SK-N-SH (cell line): ENCODE results near the gene PLEKHF1. TPM values are rescaled to one million over a fixed set of nuclear protein-coding genes. Genes with fewer than 3 reads are reported as not detected.
A peak's percentile ranks its signal among the peaks of the same experiment; 100 is the strongest.

Experiments
- CTCF ChIA-PET: fragments of 300-600, 350-600 bp; formaldehyde crosslinking; extraction: SDS; loops from one replicate; lab custom pipeline; 2021; lab: Yijun Ruan, JAX
- POLR2A ChIA-PET: fragments of 350-600 bp; sonication (Branson Sonifier 250); formaldehyde crosslinking; extraction: SDS; loops from one replicate; lab custom pipeline; 2020; ENCODE audit warnings: antibody characterized with exemption, inconsistent platforms; lab: Yijun Ruan, JAX
- DNase-seq: peaks from one replicate; pipeline ENCODE4 v3.0.0; 2012
- H2AFZ ChIP-seq: fragments of 200-600 bp; sonication (generic); 2 replicates; pipeline ENCODE4 v1.8.1; 2016; ENCODE audit warnings: antibody characterized with exemption, mild to moderate bottlenecking, low read depth
- H3F3A ChIP-seq: fragments of 200-600 bp; sonication (generic); replicated peaks from 2 replicates; pipeline ENCODE3; 2016; ENCODE audit warnings: antibody characterized with exemption, mild to moderate bottlenecking; ENCODE audit not compliant: insufficient read depth
- H3K27ac ChIP-seq, 2 experiments: fragments of 200-500 bp in 1 of 2; fragments of 200-600 bp in 1 of 2; sonication (Bioruptor generic) in 1 of 2; sonication (generic), shearing (Covaris generic) in 1 of 2; 2 replicates each; pipeline versions ENCODE4 v1.5.1 to v1.6.1; 2014 to 2016; ENCODE audit warnings: low read depth in 2 of 2, inconsistent platforms in 1 of 2, low read length in 1 of 2, mild to moderate bottlenecking in 1 of 2, mixed read lengths in 1 of 2
- H3K27me3 ChIP-seq: fragments of 200-600 bp; sonication (generic), shearing (Covaris generic); 2 replicates; pipeline ENCODE4 v1.6.1; 2016; ENCODE audit warnings: mixed run types; ENCODE audit not compliant: insufficient read depth
- H3K36me3 ChIP-seq, 2 experiments: fragments of 200-500 bp in 1 of 2; fragments of 200-600 bp in 1 of 2; sonication (Bioruptor generic) in 1 of 2; sonication (generic) in 1 of 2; replicated peaks in 1 of 2; 2 replicates each; pipeline versions ENCODE3 to v1.5.1; 2014 to 2016; ENCODE audit warnings: low read length in 1 of 2, mild to moderate bottlenecking in 1 of 2; ENCODE audit not compliant: insufficient read depth in 2 of 2, control insufficient read depth in 1 of 2
- H3K4me1 ChIP-seq, 2 experiments: fragments of 200-500 bp in 1 of 2; fragments of 200-600 bp in 1 of 2; sonication (Bioruptor generic) in 1 of 2; sonication (generic), shearing (Covaris generic) in 1 of 2; 2 replicates each; pipeline versions ENCODE4 v1.5.1 to v1.6.1; 2014 to 2016; ENCODE audit warnings: low read depth in 1 of 2, low read length in 1 of 2, mixed run types in 1 of 2; ENCODE audit not compliant: insufficient read depth in 2 of 2, control insufficient read depth in 1 of 2
- H3K4me2 ChIP-seq: fragments of 200-600 bp; sonication (generic), shearing (Covaris generic); 2 replicates; pipeline ENCODE4 v1.6.1; 2017; ENCODE audit warnings: mixed run types
- H3K4me3 ChIP-seq, 2 experiments: fragments of 200-500 bp in 1 of 2; fragments of 200-600 bp in 1 of 2; sonication (Bioruptor generic) in 1 of 2; sonication (generic), shearing (Covaris generic) in 1 of 2; 2 replicates each; pipeline versions ENCODE4 v1.5.1 to v1.8.1; 2014 to 2016; ENCODE audit warnings: low read depth in 2 of 2, inconsistent platforms in 1 of 2, low read length in 1 of 2, mild to moderate bottlenecking in 1 of 2, mixed read lengths in 1 of 2, moderate library complexity in 1 of 2
- H3K79me2 ChIP-seq: fragments of 200-600 bp; sonication (generic); 2 replicates; pipeline ENCODE4 v1.8.1; 2017; ENCODE audit warnings: mild to moderate bottlenecking; ENCODE audit not compliant: insufficient read depth
- H3K9ac ChIP-seq: fragments of 200-600 bp; sonication (generic); 2 replicates; pipeline ENCODE4 v1.6.1; 2017; ENCODE audit warnings: mixed run types
- H3K9me2 ChIP-seq: fragments of 200-600 bp; sonication (generic); 2 replicates; pipeline ENCODE4 v1.6.1; 2017; ENCODE audit warnings: mixed run types
- H3K9me3 ChIP-seq: fragments of 200-600 bp; sonication (generic); 2 replicates; pipeline ENCODE4 v1.6.1; 2017; ENCODE audit warnings: mixed run types, mild to moderate bottlenecking, moderate library complexity
- H4K20me1 ChIP-seq: fragments of 200-600 bp; sonication (generic); 2 replicates; pipeline ENCODE4 v1.6.1; 2017; ENCODE audit warnings: mild to moderate bottlenecking, mixed run types; ENCODE audit not compliant: insufficient read depth
- CTCF ChIP-seq: fragments of 200-600 bp; sonication (generic); IDR thresholded peaks from 2 replicates; pipeline ENCODE4 v1.6.1; 2017; ENCODE audit warnings: antibody characterized with exemption, mild to moderate bottlenecking, moderate library complexity
- ELF1 ChIP-seq: IDR thresholded peaks from 2 replicates; pipeline ENCODE4 v1.4.0; 2012
- EP300 ChIP-seq, 2 experiments: IDR thresholded peaks; 2 replicates each; pipeline versions ENCODE4 v1.4.0 to v1.6.1; 2012; ENCODE audit warnings: borderline replicate concordance in 1 of 2, low read depth in 1 of 2, low read length in 1 of 2
- EZH2phosphoT487 ChIP-seq: fragments of 200-600 bp; sonication (generic); IDR thresholded peaks from 2 replicates; pipeline ENCODE4 v1.6.1; 2017; ENCODE audit warnings: low read depth, mixed run types, mild to moderate bottlenecking, antibody characterized with exemption, moderate library complexity, borderline replicate concordance
- FOXM1 ChIP-seq: IDR thresholded peaks from 2 replicates; pipeline ENCODE4 v1.4.0; 2012; ENCODE audit warnings: low read depth, mild to moderate bottlenecking
- GABPA ChIP-seq: IDR thresholded peaks from 2 replicates; pipeline ENCODE4 v1.4.0; 2012; ENCODE audit warnings: low read depth, mild to moderate bottlenecking
- MEF2A ChIP-seq: IDR thresholded peaks from 2 replicates; pipeline ENCODE4 v1.4.0; 2012; ENCODE audit warnings: low read depth, borderline replicate concordance
- MXI1 ChIP-seq: IDR thresholded peaks from 2 replicates; pipeline ENCODE4 v1.6.1; 2012; ENCODE audit warnings: mild to moderate bottlenecking, low read depth, low read length, improper control_type of control experiment
- NFIC ChIP-seq: IDR thresholded peaks from 2 replicates; pipeline ENCODE4 v1.4.0; 2012; ENCODE audit warnings: borderline replicate concordance
- NRF1 ChIP-seq: IDR thresholded peaks from 2 replicates; pipeline ENCODE4 v1.6.1; 2012; ENCODE audit warnings: low read depth, mild to moderate bottlenecking, low read length
- SMC3 ChIP-seq: IDR thresholded peaks from 2 replicates; pipeline ENCODE4 v1.6.1; 2012; ENCODE audit warnings: low read depth, low read length, improper control_type of control experiment
- TCF12 ChIP-seq: IDR thresholded peaks from 2 replicates; pipeline ENCODE4 v1.4.0; 2012
- YY1 ChIP-seq: IDR thresholded peaks from 2 replicates; pipeline ENCODE4 v1.4.0; 2012; ENCODE audit warnings: low read depth, mild to moderate bottlenecking
- WGBS: methylation state at CpG from one replicate; pipeline ENCODE4 v1.1.6; 2017; ENCODE audit warnings: low lambda C conversion rate; 5-methylcytosine and 5-hydroxymethylcytosine counted together
- polyA plus RNA-seq, 3 experiments: library from polyadenylated mRNA; depleted of rRNA; stranded (reverse); fragments of >200 nt; gene quantifications; 2 replicates each; pipeline ENCODE4 v1.2.3, GENCODE V29; 2012
- TF ChIP-seq, protein P1 (sequence below): IDR thresholded peaks from 2 replicates; pipeline ENCODE4; 2012

PLEKHF1 gene
- polyA plus RNA-seq, 1 of the 3 experiments (the other 2 are of a cell fraction) = 3.9 TPM

- H3K4me1 ChIP-seq = peaks cover 5 to 11% of the 10 kb centered on the region in 2 experiments; a peak in 2 of 4 replicates
- ChIA-PET POLR2A (no interaction called here), CTCF (interaction anchor here (1.6 to 3.2 kb wide), 4 partner anchors 23 to 200 kb away, joined by 3 to 11 read pairs (median 8); no protein-coding TSS in a partner anchor)
- H3K27ac ChIP-seq = no peak overlapping the region
- H3K36me3 ChIP-seq = peaks cover 0 to 10% of the 10 kb centered on the region in 2 experiments
- H3K27me3 ChIP-seq = no peaks in the 10 kb centered on the region
- no peaks in the 10 kb centered on the region for H3K9me2 ChIP-seq
- no peaks in the 10 kb centered on the region for H3K9me3 ChIP-seq
- H3K4me3 ChIP-seq = no peak overlapping the region
- no peak for TF ChIP-seq FOXM1
- TF ChIP-seq NFIC = peak; percentile 54
- no peak overlapping the region for H3K9ac ChIP-seq
- H3K79me2 ChIP-seq = peaks cover 4% of the 10 kb centered on the region; the same call in 1 of the 2 replicates
- H3F3A ChIP-seq = no peaks in the 10 kb centered on the region
- no peak for DNase-seq
- no peak overlapping the region for H2AFZ ChIP-seq
- 81% methylated on average over 11 of the region's 12 CpGs for WGBS
- no peaks in the 10 kb centered on the region for H4K20me1 ChIP-seq
- no peak overlapping the region for H3K4me2 ChIP-seq
Observed at GRCh38 chr19:29671393-29672160, 6.3 kb downstream of the PLEKHF1 start.

- Histone ChIP-seq H3F3A (no peaks in the 10 kb centered on the region), H3K36me3 (peaks cover 0 to 10% of the 10 kb centered on the region in 2 experiments), H4K20me1 (no peaks in the 10 kb centered on the region), H3K9ac (no peak overlapping the region), H3K9me3 (no peaks in the 10 kb centered on the region), H3K4me1 (peaks cover 0 to 3% of the 10 kb centered on the region in 2 experiments; a peak in 1 of 4 replicates), H3K27ac (no peak overlapping the region), H3K9me2 (no peaks in the 10 kb centered on the region), H2AFZ (no peak overlapping the region), H3K79me2 (no peaks in the 10 kb centered on the region), H3K4me2 (no peak overlapping the region), H3K27me3 (no peaks in the 10 kb centered on the region), H3K4me3 (no peak overlapping the region)
- POLR2A ChIA-PET = no interaction called here
- WGBS = 90% methylated on average over 8 of the region's 8 CpGs
- CTCF ChIA-PET = interaction anchor here (0.7 to 3.2 kb wide), 5 partner anchors 8 to 199 kb away, joined by 3 to 11 read pairs (median 6); no protein-coding TSS in a partner anchor
- TF ChIP-seq CTCF = no peak
- TF ChIP-seq YY1 = no peak
- no peak for TF ChIP-seq MEF2A
- no peak for TF ChIP-seq EP300 (IDR thresholded peaks at IDR 0.05; ENCODE audit: borderline replicate concordance in 1 of 2, low read depth in 1 of 2, low read length in 1 of 2)
- no peak for TF ChIP-seq EZH2phosphoT487
- TF ChIP-seq TCF12 = no peak
- TF ChIP-seq SMC3 = no peak
- TF ChIP-seq NRF1 = no peak
- no peak for TF ChIP-seq MXI1
- TF ChIP-seq ELF1 = no peak
- TF ChIP-seq, protein P1, sequence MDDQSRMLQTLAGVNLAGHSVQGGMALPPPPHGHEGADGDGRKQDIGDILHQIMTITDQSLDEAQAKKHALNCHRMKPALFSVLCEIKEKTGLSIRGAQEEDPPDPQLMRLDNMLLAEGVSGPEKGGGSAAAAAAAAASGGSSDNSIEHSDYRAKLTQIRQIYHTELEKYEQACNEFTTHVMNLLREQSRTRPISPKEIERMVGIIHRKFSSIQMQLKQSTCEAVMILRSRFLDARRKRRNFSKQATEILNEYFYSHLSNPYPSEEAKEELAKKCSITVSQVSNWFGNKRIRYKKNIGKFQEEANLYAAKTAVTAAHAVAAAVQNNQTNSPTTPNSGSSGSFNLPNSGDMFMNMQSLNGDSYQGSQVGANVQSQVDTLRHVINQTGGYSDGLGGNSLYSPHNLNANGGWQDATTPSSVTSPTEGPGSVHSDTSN = no peak
- TF ChIP-seq GABPA = no peak
- DNase-seq = no peak
Observed at GRCh38 chr19:29672319-29672932, 7.2 kb downstream of the PLEKHF1 start.
